ENCODE results near the gene PRKAB2. TPM values are rescaled to one million over a fixed set of nuclear protein-coding genes. Genes with fewer than 3 reads are reported as not detected.
"Not testable (repeated sequence)": the region's sequence is repeated elsewhere in the genome, so short reads cannot be mapped to it uniquely, and the experiment has no call there.

PRKAB2 gene
- total RNA-seq, 2 donors from 2014 or later: 12.2 to 22.8 TPM

DNA sequence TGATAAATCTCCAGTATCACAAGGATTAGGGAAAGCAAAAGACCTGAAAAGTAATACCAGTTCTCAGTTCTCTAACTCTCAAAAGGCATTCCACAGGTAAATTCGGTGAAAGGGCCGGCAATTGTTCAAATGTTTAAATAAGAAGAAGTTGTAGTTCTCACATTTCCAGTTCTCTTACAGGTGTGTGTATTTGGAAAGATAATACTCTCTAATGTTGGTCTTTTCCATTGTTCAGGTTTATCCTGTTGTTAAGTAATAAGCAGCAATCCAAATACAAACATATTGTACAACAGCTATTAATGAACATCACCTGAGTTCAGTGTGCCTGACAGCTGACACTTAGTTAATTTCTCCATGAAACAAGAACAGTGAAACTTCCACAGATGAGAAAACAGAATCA is 13.2 kb upstream of the PRKAB2 start:
- DNase-seq: no peak
- intact Hi-C loops (cut with DNase I): no loop called here
- no peak for ATAC-seq

DNA sequence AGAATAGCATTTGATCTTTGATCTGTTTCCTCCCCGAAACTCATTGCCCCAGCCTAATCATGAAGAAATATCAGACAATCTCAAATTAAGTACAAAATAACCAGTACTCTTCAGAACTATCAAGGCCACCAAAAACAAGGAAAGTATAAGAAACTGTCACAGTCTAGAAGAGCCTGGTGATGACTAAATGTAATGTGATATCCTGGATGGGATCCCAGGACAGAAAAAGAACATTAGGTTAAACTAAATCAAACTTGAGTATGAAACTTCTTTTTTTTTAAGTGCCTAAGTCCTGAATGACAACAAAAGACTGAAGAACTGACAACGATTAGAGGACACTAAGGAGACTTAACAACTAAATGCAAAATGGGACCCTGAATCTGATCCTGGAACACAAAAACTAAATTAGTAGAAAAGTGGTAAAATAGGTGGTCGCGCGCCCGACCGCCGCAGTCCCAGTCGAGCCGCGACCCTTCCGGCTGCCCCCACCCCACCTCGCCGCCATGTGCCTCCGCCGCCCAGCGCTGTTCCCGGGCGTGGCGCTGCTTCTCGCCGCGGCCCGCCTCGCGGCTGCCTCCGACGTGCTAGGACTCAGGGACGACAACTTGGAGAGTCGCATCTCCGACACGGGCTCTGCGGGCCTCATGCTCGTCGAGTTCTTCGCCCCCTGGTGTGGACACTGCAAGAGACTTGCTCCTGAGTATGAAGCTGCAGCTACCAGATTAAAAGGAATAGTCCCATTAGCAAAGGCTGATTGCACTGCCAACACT is 5.5 kb upstream of the PRKAB2 start:
- intact Hi-C loops (cut with DNase I): no loop called here
- ATAC-seq: peak; percentile 13 to 45

DNA sequence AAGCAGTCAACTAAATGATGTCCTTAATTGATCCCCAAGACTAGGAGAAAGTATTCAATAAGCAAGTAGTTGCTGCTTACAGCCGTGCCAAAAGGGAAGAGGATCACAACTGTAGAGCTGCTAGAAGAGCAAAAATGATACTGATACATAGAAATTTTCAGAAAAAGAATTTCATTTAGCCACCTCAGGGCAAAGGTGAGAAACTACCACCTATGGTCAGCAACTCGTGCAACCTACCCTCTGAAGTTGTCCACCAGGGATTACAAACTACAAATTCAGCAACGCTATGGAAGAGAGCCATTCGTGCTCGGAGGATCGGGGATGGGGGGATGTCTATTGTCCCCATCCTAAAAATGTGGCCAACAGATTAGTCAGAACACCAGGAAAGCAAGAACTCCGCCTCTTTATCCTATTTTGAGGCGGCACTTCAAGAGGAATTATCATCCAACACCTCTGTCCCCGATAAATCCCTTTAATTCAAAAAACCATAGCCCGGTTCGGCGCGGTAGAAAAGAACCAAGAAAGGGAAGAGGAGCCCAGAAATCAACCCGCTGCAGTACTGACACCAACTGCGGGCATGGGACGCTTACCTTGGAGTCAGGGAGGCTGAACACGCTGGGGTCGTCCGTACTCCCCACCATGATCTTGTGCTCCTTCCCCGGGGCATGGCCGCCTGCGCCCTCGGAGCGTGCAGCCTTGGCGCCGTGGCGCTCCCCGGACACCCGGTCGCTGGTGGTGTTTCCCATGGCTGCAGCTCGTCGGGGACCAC is 687 bp downstream of the PRKAB2 start:
- intact Hi-C loops (cut with DNase I): loop anchor here (1.0 to 5.0 kb wide), 2 partner anchors 71 kb away; partner anchors contain the start of gene CHD1L (in 2 of the 2)
- ATAC-seq (no peak), DNase-seq (no peak)

More for the DNA sequence above, 5.5 kb upstream of the PRKAB2 start:
- DNase-seq: peak; percentile 28

DNA sequence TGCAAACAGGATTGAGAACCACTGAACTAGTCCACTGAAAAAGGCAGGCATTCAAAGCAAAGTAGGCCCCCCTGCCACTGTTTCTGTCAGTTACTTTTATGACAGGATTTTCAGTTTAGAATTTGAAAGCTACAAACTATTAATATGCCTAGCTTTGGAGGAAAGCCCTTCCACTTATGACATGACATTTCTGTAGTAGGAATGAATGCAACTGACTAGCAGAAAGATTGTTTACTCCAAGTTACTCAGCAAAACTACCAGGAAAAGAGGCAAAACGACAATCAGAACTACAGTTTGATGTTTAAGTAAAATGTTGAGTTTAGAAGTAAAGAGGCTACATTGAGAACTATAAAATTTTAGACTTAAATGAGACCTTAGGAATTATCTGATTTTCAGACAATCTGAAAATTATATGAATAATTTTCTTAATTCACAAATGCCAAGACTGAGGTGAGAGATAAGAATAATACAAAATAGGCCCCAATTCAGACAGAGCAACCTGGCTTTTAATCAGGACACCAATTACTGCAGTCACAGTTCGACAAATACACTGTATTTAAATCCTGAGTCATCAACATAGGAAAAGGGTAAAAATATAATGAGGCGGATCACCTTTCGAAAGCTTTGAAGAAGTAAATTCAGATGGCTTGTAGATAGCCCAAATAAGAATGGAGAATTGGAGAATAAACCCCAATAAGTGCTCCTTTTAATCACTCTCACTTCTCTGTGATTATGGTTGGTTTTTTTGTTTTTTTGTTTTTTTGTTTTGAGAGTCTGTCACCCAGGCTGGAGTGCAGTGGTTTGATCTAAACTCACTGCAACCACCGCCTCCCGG is 2.2 kb downstream of the PRKAB2 start:
- no peak for ATAC-seq
- intact Hi-C loops (cut with DNase I): loop anchor here in 1 of 2 donors (5.0 kb wide), 1 partner anchor 72 kb away; the partner anchor contains the start of gene CHD1L
- no peak for DNase-seq

DNA sequence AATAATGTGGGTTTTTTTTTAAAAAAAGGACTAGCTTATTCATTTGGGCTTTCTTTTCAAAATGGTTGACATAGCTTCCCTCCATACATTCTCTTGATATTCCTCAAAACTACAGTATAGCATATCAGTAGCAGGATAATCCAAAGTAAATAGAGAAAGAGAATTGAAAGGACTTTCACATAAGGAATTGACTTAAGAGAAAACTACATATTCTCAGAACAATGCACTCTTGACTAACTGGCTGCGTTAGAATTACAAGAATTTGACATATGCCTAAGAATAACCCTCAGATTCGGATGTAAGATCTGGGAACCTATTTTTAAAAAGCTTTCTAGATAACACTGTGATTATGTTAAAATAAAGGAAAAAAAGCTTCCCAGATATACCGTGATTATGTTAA is 3.1 kb downstream of the PRKAB2 start:
- ATAC-seq: no peak
- intact Hi-C loops (cut with DNase I): no loop called here

DNA sequence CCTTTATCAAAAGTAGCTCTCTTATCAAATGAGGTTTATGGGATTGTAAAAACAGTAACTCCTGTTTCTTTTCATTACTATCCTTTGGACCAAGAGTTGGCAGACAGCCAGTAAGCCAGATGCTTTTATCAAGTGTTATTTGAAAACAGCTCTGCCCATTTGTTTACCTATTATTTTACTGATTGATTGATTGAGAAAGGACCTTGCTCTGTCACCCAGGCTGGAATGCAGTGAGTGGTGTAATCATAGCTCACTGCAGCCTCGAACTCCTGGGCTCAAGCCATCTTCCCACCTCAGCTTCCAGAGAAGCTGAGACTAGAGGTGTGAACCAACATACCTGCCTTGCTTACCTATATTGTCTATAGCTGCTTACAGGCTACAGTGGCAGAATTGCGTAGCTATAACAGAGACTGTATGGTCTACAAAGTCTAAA is 3.6 kb downstream of the PRKAB2 start:
- DNase-seq (peak; percentile 20), ATAC-seq (no peak)
- intact Hi-C loops (cut with DNase I): no loop called here

More for the DNA sequence above, 3.1 kb downstream of the PRKAB2 start:
- no peak for DNase-seq

DNA sequence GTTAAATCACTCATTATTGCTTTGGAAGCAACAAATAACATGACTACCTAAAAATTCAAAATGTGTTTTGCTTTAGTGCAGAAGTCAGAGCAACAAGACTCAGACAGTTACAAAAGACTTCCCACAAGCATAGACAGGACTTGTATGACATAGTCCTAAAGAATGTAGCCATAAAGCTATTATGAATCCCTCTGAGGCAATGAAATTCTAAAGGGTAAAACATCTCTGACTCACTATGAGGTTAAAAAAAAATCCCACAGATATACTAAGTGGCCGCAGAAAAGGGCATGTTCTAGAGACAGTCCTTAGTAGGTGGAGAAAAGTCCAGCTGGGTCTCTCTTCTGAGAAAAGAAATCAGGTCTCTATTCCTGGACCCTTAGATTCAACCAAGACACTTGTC is 4.9 kb downstream of the PRKAB2 start:
- DNase-seq: no peak
- intact Hi-C loops (cut with DNase I): no loop called here
- ATAC-seq: peak in 1 of 2 donors; percentile 17

DNA sequence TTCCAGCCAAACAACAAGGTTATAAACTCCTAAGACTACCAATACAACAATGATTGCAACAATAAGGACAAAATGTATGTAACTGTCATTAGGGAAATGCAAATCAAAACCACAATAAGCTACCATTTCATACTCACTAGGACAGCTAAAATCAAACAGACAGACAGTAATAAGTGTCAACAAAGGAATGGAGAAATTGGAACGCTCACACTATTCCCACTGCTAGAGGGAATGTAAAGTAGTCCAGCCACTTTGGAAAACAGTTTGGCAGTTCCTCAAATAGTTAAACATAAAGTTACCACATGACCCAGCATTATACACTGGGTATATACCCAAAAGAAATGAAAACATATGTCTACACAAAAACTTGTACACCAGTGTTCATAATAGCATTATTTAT is 9.3 kb downstream of the PRKAB2 start:
- intact Hi-C loops (cut with DNase I): loop anchor here in 1 of 2 donors (5.0 kb wide), 1 partner anchor 81 kb away; no protein-coding TSS in a partner anchor
- DNase-seq: no peak
- no peak for ATAC-seq

DNA sequence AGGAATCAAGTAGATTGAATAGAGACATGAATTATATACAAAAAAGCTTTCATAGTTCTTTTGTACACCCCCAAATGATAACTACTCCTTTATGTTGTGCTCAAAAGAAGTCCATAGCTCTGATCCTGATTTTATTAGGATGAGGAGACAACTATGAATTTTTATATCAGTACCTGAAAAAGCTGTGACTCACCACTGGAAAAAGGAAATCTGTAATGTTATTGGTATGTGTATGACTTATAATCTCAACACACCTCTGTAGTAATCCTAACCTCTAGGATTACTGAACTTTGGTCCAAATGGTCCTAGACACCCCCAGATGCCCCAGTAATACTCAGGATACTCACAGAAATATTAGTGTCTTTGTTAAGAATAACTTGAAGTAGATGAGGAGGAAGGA is 10.2 kb downstream of the PRKAB2 start:
- intact Hi-C loops (cut with DNase I): loop anchor here in 1 of 2 donors (5.0 kb wide), 1 partner anchor 80 kb away; no protein-coding TSS in a partner anchor
- ATAC-seq (no peak), DNase-seq (no peak)

DNA sequence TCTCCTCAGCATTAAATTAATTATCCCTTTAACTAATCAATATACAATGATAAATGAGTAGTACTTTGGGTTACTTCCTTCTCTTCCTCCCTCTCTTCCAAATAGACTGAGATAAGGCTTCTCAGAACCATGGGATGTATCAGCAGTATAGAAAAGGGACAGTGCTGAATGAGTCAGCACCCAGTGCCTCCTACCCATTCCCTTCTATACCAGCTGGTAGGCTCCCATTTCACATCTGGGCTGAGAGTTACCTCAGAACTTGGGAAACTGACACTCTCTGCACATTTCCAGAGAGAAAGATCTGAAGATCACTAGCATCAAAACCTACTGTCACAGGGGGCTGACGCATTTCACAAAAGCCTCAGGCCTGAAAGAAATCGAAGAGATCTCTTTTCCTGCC is 15.2 kb downstream of the PRKAB2 start:
- intact Hi-C loops (cut with DNase I); DNase-seq; ATAC-seq: not testable (repeated sequence)

DNA sequence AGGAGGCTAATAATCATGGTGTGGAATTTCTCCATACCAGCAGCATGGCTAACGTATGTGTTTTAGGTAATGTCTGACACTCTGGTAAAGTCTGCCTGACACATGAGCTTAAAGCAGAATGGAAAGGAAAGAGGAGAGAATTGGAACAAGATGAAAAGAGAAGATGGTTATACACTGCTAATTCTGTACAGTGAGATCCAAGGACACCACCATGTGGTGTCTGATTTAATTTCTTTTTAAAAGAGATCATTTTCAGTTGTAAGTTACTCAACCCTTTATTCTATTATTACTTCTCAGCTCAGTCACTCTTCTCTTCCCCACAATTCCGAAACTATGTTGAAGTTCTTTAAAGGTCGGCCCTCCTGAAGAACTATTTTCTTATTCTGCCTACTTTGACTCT is 15.6 kb downstream of the PRKAB2 start:
- ATAC-seq: no peak
- intact Hi-C loops (cut with DNase I): no loop called here
- DNase-seq: no peak

DNA sequence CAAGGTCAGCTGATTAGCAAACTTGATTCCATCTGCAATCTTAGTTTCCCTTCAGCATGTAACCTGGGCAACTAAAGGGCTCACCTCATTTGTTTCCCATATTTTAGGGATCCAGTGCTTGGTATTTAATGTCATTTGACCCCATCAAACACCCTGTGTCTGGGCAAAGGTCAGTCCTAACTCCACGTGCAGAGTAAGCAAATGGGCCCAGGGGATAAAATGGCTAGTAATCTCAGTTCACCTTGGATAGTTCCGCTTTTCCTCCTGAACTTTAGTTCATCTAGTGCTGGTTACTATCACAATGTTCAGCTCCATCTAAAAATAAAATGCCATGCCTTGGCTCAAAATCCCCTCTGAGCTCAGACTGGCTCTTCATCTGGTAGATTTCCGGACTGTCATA is 19.5 kb downstream of the PRKAB2 start:
- DNase-seq (no peak), ATAC-seq (no peak)
- intact Hi-C loops (cut with DNase I): no loop called here

DNA sequence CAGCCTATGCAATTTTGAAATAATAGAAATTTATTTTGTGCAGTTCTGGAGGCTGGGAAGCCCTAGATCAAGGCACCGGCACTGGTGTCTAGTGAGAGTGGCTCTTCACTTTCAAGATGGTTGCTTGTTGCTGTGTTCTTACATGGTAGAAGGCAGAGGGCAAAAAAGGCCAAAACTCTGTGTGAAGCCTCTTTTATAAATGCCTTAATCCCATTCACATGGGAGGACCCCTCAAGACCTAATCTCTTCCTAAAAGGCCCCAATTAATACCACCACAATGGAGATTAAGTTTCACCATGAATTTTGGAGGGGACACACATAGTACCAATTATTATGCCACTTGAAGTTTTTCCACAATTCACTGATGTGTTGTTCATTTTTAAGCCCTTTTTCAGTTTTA is 21.0 kb downstream of the PRKAB2 start:
- intact Hi-C loops (cut with DNase I): no loop called here
- ATAC-seq (no peak), DNase-seq (no peak)

DNA sequence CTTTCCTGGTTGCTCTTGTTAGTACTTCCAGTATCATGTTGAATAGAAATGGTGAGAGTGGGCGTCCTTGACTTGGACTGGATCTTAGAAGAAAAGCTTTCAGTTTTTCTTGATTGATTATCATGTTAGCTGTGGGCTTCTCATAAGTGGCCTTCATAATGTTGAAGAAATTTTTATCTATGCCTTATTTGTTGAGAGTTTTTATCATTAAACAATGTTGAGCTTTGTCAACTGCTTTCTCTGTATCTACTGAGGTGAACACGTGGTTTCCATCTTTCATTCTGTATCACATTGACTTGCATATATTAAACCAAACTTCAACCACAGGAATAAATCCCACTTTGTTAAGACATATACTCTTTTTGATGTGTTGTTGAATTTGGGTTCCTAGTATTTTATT is 29.4 kb downstream of the PRKAB2 start:
- no peak for ATAC-seq

DNA sequence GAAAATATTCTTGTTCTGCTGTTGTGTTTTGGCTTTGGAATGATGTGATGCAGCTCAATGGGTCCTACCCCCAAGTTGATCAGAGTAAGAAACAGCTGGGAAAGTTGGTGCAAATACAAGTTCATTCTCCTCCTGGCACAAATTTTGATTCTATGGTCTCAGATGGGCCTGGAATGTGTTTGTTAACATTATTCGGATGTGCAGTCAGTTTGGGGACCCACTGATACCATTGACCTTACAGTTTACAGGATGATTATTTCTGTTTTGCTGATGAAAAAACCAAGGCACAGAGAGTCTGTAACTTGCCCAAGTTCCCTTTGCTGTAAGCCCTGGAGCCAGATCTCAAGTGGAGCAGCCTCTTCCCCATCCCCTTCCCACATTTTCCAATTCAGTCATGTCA is 41.5 kb downstream of the PRKAB2 start:
- intact Hi-C loops (cut with DNase I): not testable (repeated sequence)

More for the DNA sequence above, 29.4 kb downstream of the PRKAB2 start:
- DNase-seq: no peak
- intact Hi-C loops (cut with DNase I): no loop called here

DNA sequence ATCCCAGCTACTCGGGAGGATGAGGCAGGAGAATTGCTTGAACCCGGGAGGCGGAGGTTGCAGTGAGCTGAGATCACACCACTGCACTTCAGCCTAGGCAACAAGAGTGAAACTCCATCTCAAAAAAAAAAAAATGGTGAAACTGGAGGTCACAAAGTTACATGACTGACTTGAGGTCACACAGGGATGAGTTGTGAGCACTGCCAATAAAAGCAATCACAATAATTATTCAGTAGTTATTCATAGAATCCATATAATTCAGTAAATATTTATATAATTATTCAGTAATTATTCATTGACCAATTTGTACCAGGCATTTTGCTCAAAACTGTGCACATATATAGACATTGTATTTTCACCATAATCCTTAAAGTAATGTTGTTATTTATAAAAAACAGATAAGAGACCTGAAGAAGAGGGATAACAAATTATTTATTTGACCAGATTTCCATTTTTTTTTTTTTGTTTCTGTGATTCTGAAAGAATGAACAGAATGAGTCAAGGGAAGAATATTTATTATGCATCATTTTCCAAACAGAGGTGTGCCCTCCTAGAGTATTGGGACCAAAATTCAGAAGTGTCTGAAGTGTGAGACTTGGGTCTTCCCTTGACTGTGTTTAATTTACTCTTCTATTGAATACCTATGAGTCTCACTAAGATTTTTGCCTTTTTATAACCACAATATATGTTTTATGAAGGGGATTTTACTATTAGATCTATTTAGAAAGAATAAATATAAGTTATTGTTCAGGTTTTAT is 43.0 kb downstream of the PRKAB2 start:
- no peak for ATAC-seq
- DNase-seq: no peak
- intact Hi-C loops (cut with DNase I): no loop called here

More for the DNA sequence above, 41.5 kb downstream of the PRKAB2 start:
- ATAC-seq, DNase-seq: not testable (repeated sequence)

DNA sequence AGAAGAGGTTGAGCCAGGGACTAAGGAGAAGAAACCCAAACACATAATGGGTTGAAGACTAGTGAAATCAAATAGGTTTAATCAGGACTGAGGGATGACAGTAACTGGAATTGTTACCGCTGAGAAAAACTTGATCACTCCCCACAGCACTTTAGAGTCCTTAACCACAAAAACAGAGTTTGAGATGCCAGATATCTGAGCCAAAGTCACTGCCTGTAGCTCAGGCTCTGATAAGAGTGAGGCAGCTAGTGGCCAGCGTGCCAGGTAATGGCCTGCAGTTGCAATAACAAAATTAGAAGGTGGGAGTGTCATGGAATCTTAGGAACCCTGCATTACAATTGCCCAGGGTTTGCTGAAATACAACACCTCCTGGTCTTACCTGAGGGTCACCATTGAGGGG is 48.0 kb downstream of the PRKAB2 start:
- intact Hi-C loops (cut with DNase I): no loop called here
- no peak for DNase-seq
- ATAC-seq: no peak

DNA sequence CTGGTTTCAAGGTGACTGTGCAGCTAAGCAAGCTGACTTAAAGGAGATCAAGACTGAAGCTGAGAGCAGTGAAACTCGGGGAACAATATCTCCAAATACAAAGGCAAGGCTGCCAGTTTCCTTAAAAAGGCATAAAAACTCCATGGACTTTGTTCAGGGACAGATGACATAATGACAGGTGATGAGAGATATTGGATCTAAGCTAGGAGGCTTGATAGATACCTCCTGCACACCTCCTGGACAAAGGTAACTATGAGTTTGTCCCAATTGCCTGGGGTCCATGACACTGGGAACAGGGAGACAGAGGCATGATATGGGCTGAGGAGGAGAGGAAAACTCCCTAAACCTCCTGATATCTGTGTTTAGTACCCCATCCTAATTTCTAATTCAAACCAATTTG is 55.2 kb downstream of the PRKAB2 start:
- intact Hi-C loops (cut with DNase I): no loop called here
- ATAC-seq (no peak), DNase-seq (no peak)

DNA sequence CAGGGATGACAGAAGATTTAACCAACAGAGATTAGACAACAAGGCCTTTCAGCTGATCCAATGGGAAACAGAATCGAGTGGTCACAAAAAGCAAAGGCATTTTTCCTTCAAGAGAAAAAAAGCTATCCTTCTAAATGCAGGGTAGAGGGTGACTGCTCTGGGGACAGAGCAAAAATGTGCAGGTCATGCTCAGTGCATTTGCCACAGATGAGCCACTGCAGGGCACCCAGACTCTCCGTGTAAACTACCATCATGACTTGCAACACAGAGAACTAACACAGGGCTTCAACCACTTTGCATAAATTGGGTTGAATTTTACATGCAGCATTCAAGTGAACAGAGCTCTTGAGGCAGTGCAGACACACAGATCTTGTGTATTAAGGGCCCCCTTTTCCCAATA is 56.8 kb downstream of the PRKAB2 start:
- no peak for DNase-seq
- ATAC-seq: no peak
- intact Hi-C loops (cut with DNase I): no loop called here
